HS-5 (cell line): ENCODE measurements around the gene PYGO1.
"Not testable (repeated sequence)": the region's sequence is repeated elsewhere in the genome, so short reads cannot be mapped to it uniquely, and the experiment has no call there.

Experiments used
- DNase-seq: peaks from one replicate; pipeline ENCODE4 v3.0.0-alpha.2; 2012; ENCODE audit warnings: low read depth

PYGO1 gene

GRCh38 chr15:55505407-55505806, 82.7 kb downstream of the PYGO1 start:
- not testable (repeated sequence) for DNase-seq

- DNase-seq, result no peak
Observed at GRCh38 chr15:55499151-55499550, 89.0 kb downstream of the PYGO1 start.

GRCh38 chr15:55498109-55498938, 89.8 kb downstream of the PYGO1 start:
- DNase-seq, result peak; percentile 73

- DNase-seq, result no peak
Observed at GRCh38 chr15:55496716-55497115, 91.4 kb downstream of the PYGO1 start.

- no peak for DNase-seq
Observed at GRCh38 chr15:55494931-55495330, 93.2 kb downstream of the PYGO1 start.

- peak; percentile 60 for DNase-seq
Observed at GRCh38 chr15:55488952-55489600, 99.1 kb downstream of the PYGO1 start.
